H9 (cell line): Measurements from ENCODE around the gene PRR5L. TPM values are rescaled to one million over a fixed set of nuclear protein-coding genes. Genes with fewer than 3 reads are reported as not detected.

Experiments
- DNase-seq: peaks from one replicate; pipeline ENCODE4 v3.0.0-alpha.2; 2017
- H2AFZ ChIP-seq: one replicate; pipeline ENCODE4 v1.6.1; 2013; ENCODE audit warnings: mild to moderate bottlenecking, low read length, control low read depth, moderate library complexity
- H2AK5ac ChIP-seq: 2 replicates; pipeline ENCODE4 v1.6.1; 2013; ENCODE audit warnings: low read length, control low read depth, mixed read lengths; ENCODE audit not compliant: insufficient read length
- H2BK120ac ChIP-seq: one replicate; pipeline ENCODE4 v1.6.1; 2013; ENCODE audit warnings: low read depth, mild to moderate bottlenecking, low read length, control low read depth, inconsistent platforms; ENCODE audit not compliant: poor library complexity, severe bottlenecking
- H2BK12ac ChIP-seq: 2 replicates; pipeline ENCODE4 v1.6.1; 2013; ENCODE audit warnings: low read length, control low read depth, mixed read lengths, low read depth; ENCODE audit not compliant: insufficient read length
- H2BK15ac ChIP-seq: 2 replicates; pipeline ENCODE4 v1.6.1; 2013; ENCODE audit warnings: low read depth, low read length, control low read depth
- H2BK20ac ChIP-seq: one replicate; pipeline ENCODE4 v1.6.1; 2013; ENCODE audit warnings: low read depth, mild to moderate bottlenecking, low read length, control low read depth, inconsistent platforms; ENCODE audit not compliant: poor library complexity, severe bottlenecking
- H2BK5ac ChIP-seq: 2 replicates; pipeline ENCODE4 v1.6.1; 2013; ENCODE audit warnings: low read length, control low read depth, mixed read lengths; ENCODE audit not compliant: insufficient read length
- H3K14ac ChIP-seq: 2 replicates; pipeline ENCODE4 v1.6.1; 2013; ENCODE audit warnings: low read length, control low read depth; ENCODE audit not compliant: insufficient read depth
- H3K18ac ChIP-seq: 2 replicates; pipeline ENCODE4 v1.6.1; 2013; ENCODE audit warnings: low read depth, mild to moderate bottlenecking, mixed read lengths, low read length, control low read depth; ENCODE audit not compliant: insufficient read length
- H3K23ac ChIP-seq: 2 replicates; pipeline ENCODE4 v1.6.1; 2013; ENCODE audit warnings: low read length, control low read depth, mixed read lengths, low read depth; ENCODE audit not compliant: insufficient read length
- H3K23me2 ChIP-seq: 2 replicates; pipeline ENCODE4 v1.6.1; 2013; ENCODE audit warnings: low read depth, mild to moderate bottlenecking, mixed read lengths, low read length, control low read depth; ENCODE audit not compliant: insufficient read length, poor library complexity, severe bottlenecking
- H3K27ac ChIP-seq: 2 replicates; pipeline ENCODE4 v1.5.1; 2013; ENCODE audit warnings: low read length, control low read depth, mixed read lengths, low read depth; ENCODE audit not compliant: insufficient read length
- H3K27me3 ChIP-seq: 2 replicates; pipeline ENCODE4 v1.6.1; 2013; ENCODE audit warnings: low read length, control low read depth, inconsistent platforms; ENCODE audit not compliant: insufficient read depth
- H3K4ac ChIP-seq: 2 replicates; pipeline ENCODE4 v1.6.1; 2013; ENCODE audit warnings: low read depth, mild to moderate bottlenecking, control low read depth, inconsistent platforms, low read length, moderate library complexity
- H3K4me1 ChIP-seq: 2 replicates; pipeline ENCODE4 v1.6.1; 2013; ENCODE audit warnings: low read length, control low read depth, inconsistent platforms; ENCODE audit not compliant: insufficient read depth
- H3K4me2 ChIP-seq: 2 replicates; pipeline ENCODE4 v1.6.1; 2013; ENCODE audit warnings: low read length, control low read depth, mixed read lengths; ENCODE audit not compliant: insufficient read length, insufficient read depth
- H3K56ac ChIP-seq: 2 replicates; pipeline ENCODE4 v1.6.1; 2013; ENCODE audit warnings: low read depth, mild to moderate bottlenecking, mixed read lengths, low read length, control low read depth; ENCODE audit not compliant: insufficient read length
- H3K79me1 ChIP-seq: 2 replicates; pipeline ENCODE4 v1.6.1; 2013; ENCODE audit warnings: low read depth, mild to moderate bottlenecking, moderate library complexity, low read length, control low read depth, inconsistent platforms; ENCODE audit not compliant: insufficient read depth, poor library complexity, severe bottlenecking
- H3K79me2 ChIP-seq: 2 replicates; pipeline ENCODE4 v1.6.1; 2013; ENCODE audit warnings: low read length, control low read depth, inconsistent platforms; ENCODE audit not compliant: insufficient read depth
- H3K9ac ChIP-seq: 2 replicates; pipeline ENCODE4 v1.6.1; 2013; ENCODE audit warnings: low read length, control low read depth, mixed read lengths; ENCODE audit not compliant: insufficient read length; ENCODE audit errors: extremely low read depth
- H3K9me3 ChIP-seq: one replicate; pipeline ENCODE4 v1.6.1; 2013; ENCODE audit warnings: low read depth, low read length, inconsistent platforms; ENCODE audit not compliant: control insufficient read depth
- H3T11ph ChIP-seq: one replicate; pipeline ENCODE4 v1.6.1; 2013; ENCODE audit warnings: mild to moderate bottlenecking, low read length, control low read depth, inconsistent platforms
- H4K20me1 ChIP-seq: one replicate; pipeline ENCODE4 v1.6.1; 2013; ENCODE audit not compliant: control insufficient read depth, insufficient read length, insufficient read depth
- H4K5ac ChIP-seq: 2 replicates; pipeline ENCODE4 v1.6.1; 2013; ENCODE audit warnings: low read depth, mild to moderate bottlenecking, mixed read lengths, low read length, control low read depth; ENCODE audit not compliant: insufficient read length
- H4K8ac ChIP-seq: replicated peaks from 2 replicates; pipeline ENCODE4 v1.6.1; 2013; ENCODE audit warnings: low read length, control low read depth, mixed read lengths, low read depth; ENCODE audit not compliant: insufficient read length
- H4K91ac ChIP-seq: 2 replicates; pipeline ENCODE4 v1.6.1; 2013; ENCODE audit warnings: low read depth, mild to moderate bottlenecking, moderate library complexity, mixed read lengths, low read length, control low read depth; ENCODE audit not compliant: insufficient read length
- H3K27ac Mint-ChIP-seq, 3 experiments: 2 replicates in 2 of 3; 3 replicates in 1 of 3; pipeline ENCODE4 v1.8.0; 2020 to 2021; ENCODE audit warnings: mixed read lengths in 3 of 3, mild to moderate bottlenecking in 1 of 3, moderate library complexity in 1 of 3
- H3K27me3 Mint-ChIP-seq: 2 replicates; pipeline ENCODE4 v1.8.0; 2021; ENCODE audit warnings: low read depth, mild to moderate bottlenecking, moderate library complexity, mixed read lengths
- H3K36me3 Mint-ChIP-seq, 3 experiments: 2 replicates in 2 of 3; 3 replicates in 1 of 3; pipeline ENCODE4 v1.8.0; 2020 to 2021; ENCODE audit warnings: low read depth in 3 of 3, mixed read lengths in 3 of 3; ENCODE audit not compliant: insufficient read depth in 1 of 3
- H3K4me1 Mint-ChIP-seq, 2 experiments: 2 replicates each; pipeline ENCODE4 v1.8.0; 2020; ENCODE audit warnings: mixed read lengths in 2 of 2
- H3K4me3 Mint-ChIP-seq, 2 experiments: 2 replicates in 1 of 2; 3 replicates in 1 of 2; pipeline ENCODE4 v1.8.0; 2020 to 2021; ENCODE audit warnings: mild to moderate bottlenecking in 2 of 2, mixed read lengths in 2 of 2, moderate library complexity in 1 of 2
- H3K9me3 Mint-ChIP-seq, 2 experiments: 2 replicates in 1 of 2; 3 replicates in 1 of 2; pipeline ENCODE4 v1.8.0; 2020; ENCODE audit warnings: mild to moderate bottlenecking in 2 of 2, mixed read lengths in 2 of 2, moderate library complexity in 1 of 2
- CTCF ChIP-seq: fragments of 200-600 bp; sonication (generic); conservative IDR thresholded peaks from 3 replicates; pipeline ENCODE4 v1.8.0; 2021; ENCODE audit warnings: antibody characterized with exemption, mild to moderate bottlenecking
- WGBS: extraction: QIAGEN DNeasy Blood & Tissue Kit; methylation state at CpG from one replicate; pipeline ENCODE4 v1.1.7; 2013; ENCODE audit warnings: missing lambda C conversion rate, low lambda C conversion rate, mixed read lengths; ENCODE audit not compliant: insufficient read length; ENCODE audit errors: extremely low coverage; 5-methylcytosine and 5-hydroxymethylcytosine counted together
- total RNA-seq: library from RNA; stranded (reverse); gene quantifications from 2 replicates; pipeline ENCODE4 v1.2.1, GENCODE V29; 2021

Gene PRR5L
- total RNA-seq, 1 experiment from 2014 or later = 5.6 TPM

GRCh38 chr11:36411202-36411640, 115.1 kb downstream of the PRR5L start:
- H4K91ac ChIP-seq = peak overlapping the region; percentile 36
- H4K8ac ChIP-seq = no peak overlapping the region
- no peaks in the 10 kb centered on the region for H3K79me1 ChIP-seq
- no peak overlapping the region for H3K27ac ChIP-seq
- H3K14ac ChIP-seq = peak overlapping the region; percentile 49; the same call in 1 of the 2 replicates
- no peaks in the 10 kb centered on the region; a peak in 3 of 7 replicates for H3K36me3 Mint-ChIP-seq
- peaks cover 0 to 7% of the 10 kb centered on the region in 2 experiments; a peak in 2 of 4 replicates for H3K4me1 Mint-ChIP-seq
- no peaks in the 10 kb centered on the region for H4K20me1 ChIP-seq
- no peaks in the 10 kb centered on the region for H3K4me1 ChIP-seq
- peak overlapping the region; percentile 13 for H3K9ac ChIP-seq
- H3K79me2 ChIP-seq = no peaks in the 10 kb centered on the region
- no peak overlapping the region for H2BK12ac ChIP-seq
- no peaks in the 10 kb centered on the region for H3K9me3 ChIP-seq
- H2BK5ac ChIP-seq = no peak overlapping the region
- H3K4ac ChIP-seq = no peak overlapping the region
- no peak overlapping the region for H3T11ph ChIP-seq
- H3K27ac Mint-ChIP-seq = 0 out of 7 replicates have a peak overlapping the region, but pooled peaks of 1 of the 3 experiments have one; percentile 15
- peak overlapping the region; percentile 82 for H4K5ac ChIP-seq
- H2BK20ac ChIP-seq = peak overlapping the region; percentile 3
- H3K4me2 ChIP-seq = no peak overlapping the region
- H2BK120ac ChIP-seq = no peak overlapping the region
- no peaks in the 10 kb centered on the region for H3K23me2 ChIP-seq
- no peak overlapping the region for H3K18ac ChIP-seq
- no peak for TF ChIP-seq CTCF
- no peaks in the 10 kb centered on the region for H3K27me3 ChIP-seq
- no peak overlapping the region for H2BK15ac ChIP-seq
- no peak overlapping the region for H3K4me3 Mint-ChIP-seq
- no CpG with 5 or more reads among the region's 9 CpGs for WGBS
- no peaks in the 10 kb centered on the region for H3K9me3 Mint-ChIP-seq
- no peak overlapping the region for H2AFZ ChIP-seq
- H3K56ac ChIP-seq = no peak overlapping the region
- no peaks in the 10 kb centered on the region for H3K27me3 Mint-ChIP-seq
- H2AK5ac ChIP-seq = no peak overlapping the region
- DNase-seq = no peak
- H3K23ac ChIP-seq = no peak overlapping the region
